Measurements from ENCODE around the gene RPN2. TPM values are rescaled to one million over a fixed set of nuclear protein-coding genes. Genes with fewer than 3 reads are reported as not detected.

The RPN2 gene
- polyA plus RNA-seq, 3 donors = 169 to 215 (median 199) TPM

DNA sequence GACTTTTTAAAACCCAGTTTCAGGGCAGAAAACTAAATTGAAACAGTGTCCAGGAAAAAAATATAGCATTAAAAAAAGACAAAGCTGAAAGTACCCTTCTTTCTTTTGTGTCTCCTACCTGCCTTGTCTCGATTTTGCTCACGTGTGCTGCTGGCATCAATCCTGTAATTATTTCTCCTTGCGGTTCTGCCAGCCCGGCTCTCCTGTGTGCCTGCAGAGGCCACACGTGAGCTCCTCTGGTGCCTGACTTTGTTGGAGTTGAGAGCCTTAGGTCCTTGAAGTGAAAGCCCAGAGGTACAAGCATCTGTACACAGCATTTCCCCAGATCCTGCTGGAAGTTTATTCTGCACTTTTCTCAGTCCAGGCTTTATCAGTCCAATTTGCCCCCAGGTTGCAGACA lies 46.0 kb downstream of the RPN2 start:
- Histone ChIP-seq H3K9ac (ENCODE audit: insufficient read depth, low read length, poor library complexity, severe bottlenecking) (no peak overlapping the region), H3K4me2 (replicated peaks; ENCODE audit: extremely low read depth, low read length, poor library complexity, severe bottlenecking) (no peak overlapping the region), H4K20me1 (ENCODE audit: insufficient read depth, low read length) (no peaks in the 10 kb centered on the region), H3K4me1 (ENCODE audit: control insufficient read depth in 1 of 2, insufficient read depth in 2 of 2, low read length in 2 of 2) (peaks cover 13 to 16% of the 10 kb centered on the region in 2 donors), H3K4me3 (replicated peaks in 1 of 3; ENCODE audit: low read depth in 2 of 3, low read length in 3 of 3) (no peak overlapping the region), H3K27me3 (ENCODE audit: control insufficient read depth in 2 of 2, insufficient read depth in 2 of 2, low read length in 2 of 2) (no peaks in the 10 kb centered on the region), H3K9me3 (replicated peaks in 1 of 2; ENCODE audit: control insufficient read depth in 1 of 2, insufficient read depth in 1 of 2, low read length in 2 of 2) (no peaks in the 10 kb centered on the region), H3K36me3 (replicated peaks in 1 of 2; ENCODE audit: control insufficient read depth in 1 of 2, insufficient read depth in 2 of 2, low read length in 2 of 2) (peaks cover 63 to 86% of the 10 kb centered on the region in 2 donors), H3K79me2 (ENCODE audit: insufficient read depth, low read length) (no peaks in the 10 kb centered on the region), H3K27ac (ENCODE audit: low read depth in 1 of 2, low read length in 2 of 2) (peak overlapping the region in 1 of 2 donors; percentile 81), H2AFZ (ENCODE audit: insufficient read depth, low read depth, low read length, poor library complexity, severe bottlenecking) (no peak overlapping the region)
- Mint-ChIP-seq H3K27me3 (ENCODE audit: low read depth in 3 of 3) (peaks cover 0 to 3% (median 0%) of the 10 kb centered on the region in 3 donors), H3K4me3 (no peak overlapping the region), H3K27ac (peak overlapping the region in 1 of 7 donors; percentile 75), H3K36me3 (peaks cover 66 to 86% of the 10 kb centered on the region in 2 donors), H3K4me1 (peaks cover 14% of the 10 kb centered on the region), H3K9me3 (no peaks in the 10 kb centered on the region)
- TF ChIP-seq, protein P1, sequence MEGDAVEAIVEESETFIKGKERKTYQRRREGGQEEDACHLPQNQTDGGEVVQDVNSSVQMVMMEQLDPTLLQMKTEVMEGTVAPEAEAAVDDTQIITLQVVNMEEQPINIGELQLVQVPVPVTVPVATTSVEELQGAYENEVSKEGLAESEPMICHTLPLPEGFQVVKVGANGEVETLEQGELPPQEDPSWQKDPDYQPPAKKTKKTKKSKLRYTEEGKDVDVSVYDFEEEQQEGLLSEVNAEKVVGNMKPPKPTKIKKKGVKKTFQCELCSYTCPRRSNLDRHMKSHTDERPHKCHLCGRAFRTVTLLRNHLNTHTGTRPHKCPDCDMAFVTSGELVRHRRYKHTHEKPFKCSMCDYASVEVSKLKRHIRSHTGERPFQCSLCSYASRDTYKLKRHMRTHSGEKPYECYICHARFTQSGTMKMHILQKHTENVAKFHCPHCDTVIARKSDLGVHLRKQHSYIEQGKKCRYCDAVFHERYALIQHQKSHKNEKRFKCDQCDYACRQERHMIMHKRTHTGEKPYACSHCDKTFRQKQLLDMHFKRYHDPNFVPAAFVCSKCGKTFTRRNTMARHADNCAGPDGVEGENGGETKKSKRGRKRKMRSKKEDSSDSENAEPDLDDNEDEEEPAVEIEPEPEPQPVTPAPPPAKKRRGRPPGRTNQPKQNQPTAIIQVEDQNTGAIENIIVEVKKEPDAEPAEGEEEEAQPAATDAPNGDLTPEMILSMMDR (IDR thresholded peaks at IDR 0.05) = no peak
- 100% methylated on average over 5 of the region's 5 CpGs for WGBS (ENCODE audit: insufficient coverage)
- intact Hi-C loops (cut with micrococcal nuclease) = no loop called here
- DNase-seq = no peak

DNA sequence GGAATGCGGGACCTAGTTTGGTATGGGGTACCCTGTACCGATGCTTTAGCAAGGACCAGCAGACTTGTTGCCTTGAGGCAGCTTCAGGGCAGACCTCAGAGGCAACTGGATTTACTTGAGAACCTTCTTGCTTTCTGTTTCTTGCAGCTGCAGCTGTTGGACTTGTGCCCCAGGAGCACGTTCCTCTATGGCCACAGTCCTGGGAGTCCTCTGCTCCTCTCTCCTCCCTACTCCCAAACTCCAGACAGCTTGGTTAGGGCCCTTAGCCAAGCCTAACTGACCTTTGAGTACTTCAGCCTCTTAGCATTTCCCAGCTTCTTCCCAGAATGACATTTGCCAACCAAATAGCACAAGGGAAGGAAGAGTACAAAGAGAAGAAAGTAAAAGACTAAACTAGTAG lies 47.8 kb downstream of the RPN2 start:
- H3K4me1 Mint-ChIP-seq = peaks cover 14% of the 10 kb centered on the region
- no peak overlapping the region for H3K4me3 Mint-ChIP-seq
- intact Hi-C loops (cut with micrococcal nuclease) = no loop called here
- Histone ChIP-seq H3K4me3 (replicated peaks in 1 of 3; ENCODE audit: low read depth in 2 of 3, low read length in 3 of 3) (no peak overlapping the region), H3K79me2 (ENCODE audit: insufficient read depth, low read length) (no peaks in the 10 kb centered on the region), H3K36me3 (replicated peaks in 1 of 2; ENCODE audit: control insufficient read depth in 1 of 2, insufficient read depth in 2 of 2, low read length in 2 of 2) (peaks cover 81 to 86% of the 10 kb centered on the region in 2 donors), H3K4me1 (ENCODE audit: control insufficient read depth in 1 of 2, insufficient read depth in 2 of 2, low read length in 2 of 2) (peaks cover 13 to 16% of the 10 kb centered on the region in 2 donors), H3K27ac (ENCODE audit: low read depth in 1 of 2, low read length in 2 of 2) (peak overlapping the region in 1 of 2 donors; percentile 28), H3K9me3 (replicated peaks in 1 of 2; ENCODE audit: control insufficient read depth in 1 of 2, insufficient read depth in 1 of 2, low read length in 2 of 2) (no peaks in the 10 kb centered on the region), H3K27me3 (ENCODE audit: control insufficient read depth in 2 of 2, insufficient read depth in 2 of 2, low read length in 2 of 2) (no peaks in the 10 kb centered on the region), H3K4me2 (replicated peaks; ENCODE audit: extremely low read depth, low read length, poor library complexity, severe bottlenecking) (no peak overlapping the region), H3K9ac (ENCODE audit: insufficient read depth, low read length, poor library complexity, severe bottlenecking) (no peak overlapping the region), H2AFZ (ENCODE audit: insufficient read depth, low read depth, low read length, poor library complexity, severe bottlenecking) (no peak overlapping the region), H4K20me1 (ENCODE audit: insufficient read depth, low read length) (no peaks in the 10 kb centered on the region)
- H3K27ac Mint-ChIP-seq = peak overlapping the region in 3 of 7 donors; percentile 10 to 62 (median 33)
- TF ChIP-seq, protein P1 (IDR thresholded peaks at IDR 0.05) = no peak
- no peak for DNase-seq
- peaks cover 0 to 3% (median 2%) of the 10 kb centered on the region in 3 donors for H3K27me3 Mint-ChIP-seq (ENCODE audit: low read depth in 3 of 3)
- no peaks in the 10 kb centered on the region for H3K9me3 Mint-ChIP-seq
- H3K36me3 Mint-ChIP-seq = peaks cover 81 to 87% of the 10 kb centered on the region in 2 donors
- WGBS (ENCODE audit: insufficient coverage) = 100% methylated on average over 3 of the region's 3 CpGs

Measured in CD14-positive monocyte (primary cell).